Esophagus muscularis mucosa (tissue), 4 donors: Measurements from ENCODE around the gene ALDH1A2. TPM values are rescaled to one million over a fixed set of nuclear protein-coding genes. Genes with fewer than 3 reads are reported as not detected.
"Not testable (repeated sequence)": the region's sequence is repeated elsewhere in the genome, so short reads cannot be mapped to it uniquely, and the experiment has no call there.

Experiments used
- DNase-seq: peaks from one replicate; pipeline ENCODE4 v3.0.0-alpha.2; 2017; ENCODE audit errors: extremely low spot score
- H3K27ac ChIP-seq, 4 donors: fragments of 200-600 bp; sonication (generic); replicated peaks in 1 of 4; 1 replicate in 3 of 4; 2 replicates in 1 of 4; pipeline ENCODE4 v1.5.1; 2016 to 2019; ENCODE audit warnings: mild to moderate bottlenecking in 1 of 4
- H3K27me3 ChIP-seq, 4 donors: fragments of 200-600 bp; sonication (generic); one replicate each; pipeline versions ENCODE4 v1.5.1 to v1.6.0; 2016 to 2019
- H3K36me3 ChIP-seq, 4 donors: fragments of 200-600 bp; sonication (generic); one replicate each; pipeline ENCODE4 v1.5.1; 2016 to 2019
- H3K4me1 ChIP-seq, 4 donors: fragments of 200-600 bp; sonication (generic); one replicate each; pipeline ENCODE4 v1.5.1; 2016 to 2019
- H3K4me3 ChIP-seq, 4 donors: fragments of 200-600 bp; sonication (generic); 1 replicate in 2 of 4; 2 replicates in 2 of 4; pipeline ENCODE4 v1.5.1; 2016 to 2019; ENCODE audit warnings: mild to moderate bottlenecking in 4 of 4, moderate library complexity in 1 of 4
- H3K9me3 ChIP-seq, 4 donors: fragments of 200-600 bp; sonication (generic); 1 replicate in 3 of 4; 2 replicates in 1 of 4; pipeline ENCODE4 v1.5.1; 2016 to 2019
- CTCF ChIP-seq, 3 experiments: fragments of 200-600 bp in 2 of 3; fragments of 450-650 bp in 1 of 3; sonication (generic) in 2 of 3; IDR thresholded peaks; one replicate each; pipeline ENCODE4 v1.5.1; 2017 to 2019; ENCODE audit warnings: antibody characterized with exemption in 3 of 3, mild to moderate bottlenecking in 2 of 3, moderate library complexity in 1 of 3
- EP300 ChIP-seq: sonication (generic); formaldehyde crosslinking; IDR thresholded peaks from one replicate; pipeline ENCODE4 v1.6.1; 2017; ENCODE audit warnings: antibody characterized with exemption
- POLR2A ChIP-seq: fragments of 450-650 bp; IDR thresholded peaks from one replicate; pipeline ENCODE4 v1.6.1; 2017; ENCODE audit warnings: antibody characterized with exemption, moderate library complexity, mild to moderate bottlenecking, low read depth
- POLR2AphosphoS5 ChIP-seq, 2 donors: sonication (generic); formaldehyde crosslinking; IDR thresholded peaks; one replicate each; pipeline ENCODE4 v1.6.1; 2017; ENCODE audit warnings: antibody characterized with exemption in 2 of 2
- WGBS: methylation state at CpG from one replicate; pipeline ENCODE4 v1.1.5; 2018; 5-methylcytosine and 5-hydroxymethylcytosine counted together
- intact Hi-C: fragments of 100-400 bp; cut with DNase I; formaldehyde crosslinking; loops from one replicate; pipeline ENCODE4 v1.15.1; 2023
- total RNA-seq, 4 donors: library from RNA; depleted of rRNA; stranded (reverse); fragments of >200 nt; gene quantifications; one replicate each; pipeline versions ENCODE4 v1.1.0 to v1.2.1, GENCODE V29; 2016

ALDH1A2 gene
- total RNA-seq, 4 donors from 2014 or later, result 13.3 to 41.2 (median 19.8) TPM

GRCh38 chr15:58002338-58003126 lies 63.0 kb downstream of the ALDH1A2 start:
- no peaks in the 10 kb centered on the region for H3K27me3 ChIP-seq
- intact Hi-C loops, result no loop called here
- H3K4me1 ChIP-seq, result no peaks in the 10 kb centered on the region
- H3K9me3 ChIP-seq, result peaks cover 0 to 8% (median 0%) of the 10 kb centered on the region in 4 donors
- DNase-seq, result no peak
- H3K36me3 ChIP-seq, result no peaks in the 10 kb centered on the region
- H3K27ac ChIP-seq, result no peak overlapping the region
- 71% methylated on average over 6 of the region's 6 CpGs for WGBS
- TF ChIP-seq EP300 (no peak), POLR2AphosphoS5 (IDR thresholded peaks at IDR 0.05) (no peak), CTCF (IDR thresholded peaks at IDR 0.05) (no peak), POLR2A (no peak)
- H3K4me3 ChIP-seq, result no peak overlapping the region

GRCh38 chr15:57999699-58000098 lies 65.8 kb downstream of the ALDH1A2 start:
- H3K27me3 ChIP-seq, H3K36me3 ChIP-seq, H3K27ac ChIP-seq, H3K4me3 ChIP-seq, H3K9me3 ChIP-seq, intact Hi-C loops, DNase-seq: not testable (repeated sequence)
- H3K4me1 ChIP-seq, result peaks cover 0 to 11% (median 1%) of the 10 kb centered on the region in 4 donors
- 91% methylated on average over 2 of the region's 2 CpGs for WGBS

GRCh38 chr15:57996561-57996960 lies 69.0 kb downstream of the ALDH1A2 start:
- Histone ChIP-seq H3K27ac (no peak overlapping the region), H3K9me3 (no peaks in the 10 kb centered on the region), H3K4me3 (no peak overlapping the region), H3K4me1 (peaks cover 0 to 35% (median 22%) of the 10 kb centered on the region in 4 donors), H3K27me3 (no peaks in the 10 kb centered on the region), H3K36me3 (no peaks in the 10 kb centered on the region)
- intact Hi-C loops, result no loop called here
- no peak for DNase-seq
- TF ChIP-seq POLR2AphosphoS5 (IDR thresholded peaks at IDR 0.05) (no peak), EP300 (no peak), CTCF (IDR thresholded peaks at IDR 0.05) (no peak), POLR2A (no peak)
- WGBS, result 92% methylated on average over 1 of the region's 1 CpG

- Histone ChIP-seq H3K4me3 (no peak overlapping the region), H3K27ac (peak overlapping the region in 2 of 4 donors; percentile 4 to 44), H3K4me1 (peaks cover 0 to 35% (median 22%) of the 10 kb centered on the region in 4 donors), H3K36me3 (no peaks in the 10 kb centered on the region), H3K27me3 (no peaks in the 10 kb centered on the region), H3K9me3 (no peaks in the 10 kb centered on the region)
- intact Hi-C loops, result no loop called here
- TF ChIP-seq CTCF (IDR thresholded peaks at IDR 0.05), result no peak
- no peak for TF ChIP-seq POLR2A
- no peak for TF ChIP-seq POLR2AphosphoS5 (IDR thresholded peaks at IDR 0.05)
- no peak for TF ChIP-seq EP300
- DNase-seq, result no peak
- WGBS, result 33% methylated on average over 3 of the region's 3 CpGs
These were observed 71.1 kb downstream of the ALDH1A2 start for GRCh38 chr15:57994221-57995049.

- 22% methylated on average over 3 of the region's 3 CpGs for WGBS
- Histone ChIP-seq H3K9me3 (no peaks in the 10 kb centered on the region), H3K4me1 (peaks cover 0 to 35% (median 22%) of the 10 kb centered on the region in 4 donors), H3K27ac (peak overlapping the region in 2 of 4 donors; percentile 4 to 44), H3K36me3 (no peaks in the 10 kb centered on the region), H3K27me3 (no peaks in the 10 kb centered on the region), H3K4me3 (no peak overlapping the region)
- no peak for DNase-seq
- intact Hi-C loops, result no loop called here
- no peak for TF ChIP-seq CTCF (IDR thresholded peaks at IDR 0.05)
- TF ChIP-seq POLR2A, result no peak
- TF ChIP-seq POLR2AphosphoS5 (IDR thresholded peaks at IDR 0.05), result peak in 1 of 2 donors; percentile 25
These were observed 71.9 kb downstream of the ALDH1A2 start for GRCh38 chr15:57993409-57994145.
